ENCODE results near the gene ATP9A.
"Not testable (repeated sequence)": the region's sequence is repeated elsewhere in the genome, so short reads cannot be mapped to it uniquely, and the experiment has no call there.

The ATP9A gene

GRCh38 chr20:51651921-51652549 lies 116.2 kb downstream of the ATP9A start:
- DNase-seq = no peak

- no peak for DNase-seq
Observed at GRCh38 chr20:51650685-51651134, 117.5 kb downstream of the ATP9A start.

DNA sequence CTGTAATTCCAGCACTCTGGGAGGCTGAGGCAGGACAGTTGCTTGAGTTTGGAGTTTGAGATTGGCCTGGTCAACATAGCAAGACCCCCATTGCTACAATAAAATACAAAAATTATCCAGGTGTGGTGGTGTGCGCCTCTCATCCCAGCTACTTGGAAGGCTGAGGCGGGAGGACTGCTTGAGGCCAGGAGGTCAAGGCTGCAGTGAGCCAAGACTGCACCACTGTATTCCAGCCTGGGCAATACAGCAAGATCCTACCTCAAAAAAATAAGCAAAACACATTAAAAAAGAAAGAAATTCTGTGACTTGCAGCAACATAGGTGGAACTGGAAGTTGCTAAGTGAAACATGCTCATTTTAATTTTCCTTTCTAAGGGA lies 119.6 kb downstream of the ATP9A start:
- no peak for DNase-seq

DNA sequence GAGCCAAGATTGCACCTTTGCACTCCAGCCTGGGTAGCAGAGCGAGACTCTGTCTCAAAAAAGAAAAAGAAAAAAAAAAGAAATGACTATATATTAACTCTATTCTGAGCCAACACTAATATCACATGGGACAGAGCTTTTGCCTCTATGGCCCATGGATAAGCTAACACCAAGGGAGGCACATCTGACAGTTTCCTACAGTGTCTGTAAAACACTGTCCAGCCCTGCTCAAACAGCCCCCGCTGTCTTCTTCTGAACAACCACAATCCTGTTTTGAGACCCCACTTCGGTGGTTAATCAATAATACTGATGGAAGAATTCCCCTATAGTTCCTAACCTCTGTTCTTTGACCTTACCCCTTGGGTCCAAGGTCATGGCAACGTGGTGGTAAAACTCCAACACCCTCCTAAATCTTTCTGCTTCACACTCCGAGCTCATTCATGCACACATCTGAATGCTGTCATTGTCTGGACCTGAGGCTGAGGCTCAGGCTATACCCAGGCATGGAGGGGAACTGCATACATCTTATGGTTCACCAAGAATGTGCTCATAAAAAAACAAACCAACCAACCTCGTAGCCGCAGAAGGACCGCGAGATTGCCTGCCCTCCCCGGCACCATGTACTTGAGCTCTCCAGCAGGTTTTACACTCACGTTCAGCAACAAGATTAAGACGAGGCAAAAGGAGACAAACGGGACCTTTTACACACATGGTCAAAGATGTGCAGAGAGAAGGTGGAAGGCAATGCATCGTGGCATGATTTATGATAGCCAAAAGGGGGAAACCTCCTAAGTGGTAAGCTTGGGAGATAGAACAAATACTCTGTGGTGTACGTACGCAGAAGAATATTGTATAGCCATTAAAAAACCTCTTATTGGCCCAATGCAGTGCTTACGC lies 120.3 kb downstream of the ATP9A start:
- no peak for DNase-seq

- not testable (repeated sequence) for DNase-seq
Observed at GRCh38 chr20:51643810-51644209, 124.4 kb downstream of the ATP9A start.

GRCh38 chr20:51643390-51643789 lies 124.8 kb downstream of the ATP9A start:
- DNase-seq = no peak

GRCh38 chr20:51641866-51642265 lies 126.3 kb downstream of the ATP9A start:
- DNase-seq = no peak

DNA sequence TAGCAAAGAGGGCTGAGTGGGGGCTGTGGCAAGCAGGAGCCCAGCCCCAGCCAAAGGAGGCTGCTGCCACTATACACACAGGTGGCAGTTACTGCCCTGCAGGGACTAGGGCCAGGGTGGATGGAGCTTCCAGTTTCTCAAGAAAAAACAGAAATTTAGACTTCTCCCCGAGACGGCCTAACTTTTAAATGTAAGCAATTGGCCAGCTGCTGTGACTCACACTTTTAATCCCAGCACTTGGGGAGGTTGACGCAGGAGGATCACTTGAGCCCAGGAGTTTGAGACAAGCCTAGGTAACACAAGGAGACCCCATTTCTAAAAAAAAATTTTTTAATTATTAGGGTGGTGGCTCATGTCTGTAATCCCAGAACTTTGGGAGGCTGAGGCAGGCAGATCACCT lies 127.4 kb downstream of the ATP9A start:
- DNase-seq = no peak

DNA sequence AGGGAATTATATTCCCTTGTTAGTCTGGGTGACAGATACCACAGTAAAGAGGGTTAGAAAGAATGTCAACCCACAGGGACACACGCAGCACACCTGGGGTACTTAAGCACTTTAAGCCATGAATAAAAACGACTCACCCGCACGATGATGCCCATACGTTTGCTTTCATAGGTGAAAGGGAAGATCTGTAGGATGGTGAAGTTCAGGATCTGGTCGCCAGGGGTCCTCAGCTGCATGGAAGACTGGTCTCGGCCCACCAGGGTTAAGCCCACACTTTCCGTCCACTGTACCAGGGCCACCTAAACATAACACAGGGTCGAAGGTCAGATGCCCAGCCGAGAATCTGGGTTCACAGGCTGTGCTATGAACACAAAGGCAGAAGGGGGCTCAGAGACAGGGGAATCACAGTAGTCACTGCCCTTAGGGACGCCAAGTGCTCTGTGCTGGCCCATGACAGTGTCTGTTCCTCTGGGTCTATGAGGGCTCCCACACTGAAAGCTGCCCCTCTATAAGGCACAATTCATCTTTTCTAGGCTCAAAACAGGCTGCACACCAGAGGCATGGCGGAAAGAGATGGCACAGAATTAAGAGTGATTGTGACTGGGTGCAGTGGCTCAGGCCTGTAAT lies 128.9 kb downstream of the ATP9A start:
- peak; percentile 89 for DNase-seq

- no peak for DNase-seq
Observed at GRCh38 chr20:51637241-51637640, 130.9 kb downstream of the ATP9A start.

- DNase-seq = no peak
Observed at GRCh38 chr20:51636123-51636522, 132.1 kb downstream of the ATP9A start.

GRCh38 chr20:51635680-51636079 lies 132.5 kb downstream of the ATP9A start:
- DNase-seq = no peak

GRCh38 chr20:51634877-51635276 lies 133.3 kb downstream of the ATP9A start:
- no peak for DNase-seq

DNA sequence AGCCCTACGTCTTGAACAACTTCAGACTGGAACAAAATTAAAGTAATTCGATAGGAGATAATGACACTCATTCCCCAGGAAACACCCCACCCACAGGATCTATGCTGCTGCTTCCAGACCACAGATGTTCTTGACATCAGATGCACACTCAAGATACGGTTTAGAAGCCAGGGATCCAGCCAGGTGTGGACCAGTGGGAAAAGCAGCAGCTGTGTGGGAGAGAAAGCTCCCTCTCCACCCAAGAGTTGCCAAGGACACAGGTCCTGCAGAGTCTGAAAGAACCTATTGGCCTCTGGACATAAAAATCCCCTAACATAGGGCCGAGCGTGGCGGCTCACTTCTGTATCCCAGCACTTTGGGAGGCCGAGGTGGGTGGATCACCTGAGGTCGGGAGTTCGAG lies 133.9 kb downstream of the ATP9A start:
- DNase-seq = no peak

- no peak for DNase-seq
Observed at GRCh38 chr20:51633430-51633829, 134.8 kb downstream of the ATP9A start.

- DNase-seq = no peak
Observed at GRCh38 chr20:51631953-51632352, 136.2 kb downstream of the ATP9A start.

GRCh38 chr20:51631011-51631950 lies 136.9 kb downstream of the ATP9A start:
- no peak for DNase-seq

- DNase-seq = no peak
Observed at GRCh38 chr20:51629399-51630058, 138.7 kb downstream of the ATP9A start.

DNA sequence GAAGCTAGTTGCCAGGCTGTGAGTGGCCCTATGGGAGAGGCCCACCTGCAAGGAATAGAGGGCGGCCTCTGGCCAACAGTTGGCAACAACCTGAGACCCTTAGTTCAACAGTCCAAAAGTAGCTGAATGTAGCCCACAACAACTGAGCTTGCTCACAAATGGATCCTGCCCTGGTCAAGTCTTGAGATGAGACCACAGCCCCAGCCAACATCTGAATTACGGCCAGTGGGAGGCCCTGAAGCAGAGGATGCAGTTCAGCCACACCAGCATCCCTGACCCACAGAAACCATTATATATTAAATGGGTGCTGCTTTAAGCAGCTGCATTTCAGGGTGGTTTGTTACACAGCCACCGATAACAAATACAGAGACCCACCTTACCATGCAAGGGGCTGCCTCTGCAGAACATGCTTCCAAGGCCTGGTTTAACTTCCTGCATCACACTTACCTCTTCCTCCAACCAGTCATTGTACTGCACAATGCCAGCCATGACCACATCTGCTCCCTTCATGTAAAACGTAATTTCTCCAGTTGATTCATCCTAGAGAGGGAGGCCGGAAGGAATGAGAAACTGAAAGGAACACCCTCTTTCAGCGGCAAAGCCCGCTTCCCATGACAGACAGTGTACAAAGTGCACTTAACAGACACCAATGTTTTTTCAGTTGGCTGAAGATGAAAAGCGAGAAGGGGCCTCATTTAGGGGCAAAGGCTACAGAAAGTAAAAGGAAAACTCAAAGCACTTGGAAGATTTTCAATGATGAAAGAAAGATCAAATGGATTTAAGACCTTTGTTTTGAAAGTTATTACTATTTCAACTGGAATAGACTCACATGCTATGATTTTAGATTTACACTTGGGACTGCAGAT lies 139.4 kb downstream of the ATP9A start:
- no peak for DNase-seq

DNA sequence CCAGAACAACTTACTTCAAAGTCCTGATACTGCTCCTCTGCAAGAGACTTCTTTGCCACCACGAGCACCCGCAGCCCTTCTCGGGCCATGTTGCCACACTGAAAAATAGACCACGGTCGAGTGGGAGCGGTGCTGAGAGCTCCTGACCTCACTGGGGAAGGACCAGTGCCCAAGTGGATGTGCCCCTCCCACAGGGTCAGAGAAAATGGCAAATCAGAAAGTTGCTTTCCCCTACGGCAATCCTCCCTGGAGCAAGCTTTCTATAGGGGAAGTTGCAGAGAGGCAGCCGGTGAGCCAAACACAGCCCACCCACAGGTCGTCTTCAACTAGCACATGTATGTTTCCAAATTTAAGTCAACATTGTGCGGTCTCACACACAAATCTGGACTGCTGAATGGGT lies 140.6 kb downstream of the ATP9A start:
- DNase-seq = no peak

DNA sequence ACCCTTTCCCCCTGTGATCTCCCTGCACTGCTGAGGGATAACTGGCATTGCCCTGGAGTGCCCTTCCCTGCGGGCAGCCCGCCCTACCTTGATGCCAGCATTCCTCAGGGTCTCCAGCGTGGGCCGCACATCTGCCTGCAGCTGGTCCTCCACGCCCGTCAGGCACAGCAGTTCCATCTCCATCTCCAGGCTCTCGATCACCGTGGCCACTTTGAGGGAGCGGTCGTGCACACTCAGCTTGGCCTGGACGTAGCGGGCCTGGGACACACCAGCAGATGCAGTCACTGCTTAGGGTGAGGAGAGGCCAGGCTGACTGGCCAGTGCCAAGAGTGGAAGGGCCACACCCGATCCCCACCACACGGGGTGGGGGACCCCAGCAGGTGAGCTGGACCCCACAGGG lies 143.1 kb downstream of the ATP9A start:
- DNase-seq = no peak

Measured in activated CD8-positive, alpha-beta memory T cell treated with anti-CD3 and anti-CD28 coated beads, Interleukin-2, amount 50 U/mL, for 48 hours (primary cell).